Cardiac fibroblast (primary cell): ENCODE results near the gene NUP62.
"Not testable (repeated sequence)": the region's sequence is repeated elsewhere in the genome, so short reads cannot be mapped to it uniquely, and the experiment has no call there.

Experiments used
- DNase-seq, 2 donors: peaks; one replicate each; pipeline versions ENCODE4 v3.0.0 to v3.0.0-alpha.2; 2010; ENCODE audit warnings: low read depth in 2 of 2
- H3K4me3 ChIP-seq, 2 donors: replicated peaks in 1 of 2; 1 replicate in 1 of 2; 2 replicates in 1 of 2; pipeline ENCODE4 v1.5.1; 2011; ENCODE audit warnings: low read depth in 2 of 2, low read length in 2 of 2, mild to moderate bottlenecking in 2 of 2, moderate library complexity in 1 of 2
- TF ChIP-seq, protein P1 (sequence below): IDR thresholded peaks from one replicate; pipeline ENCODE4 v1.5.1; 2011; ENCODE audit warnings: low read depth, mild to moderate bottlenecking, low read length, inconsistent platforms

The NUP62 gene

GRCh38 chr19:49951806-49952478, 22.6 kb upstream of the NUP62 start:
- DNase-seq = no peak
- no peak overlapping the region for H3K4me3 ChIP-seq
- TF ChIP-seq, protein P1, sequence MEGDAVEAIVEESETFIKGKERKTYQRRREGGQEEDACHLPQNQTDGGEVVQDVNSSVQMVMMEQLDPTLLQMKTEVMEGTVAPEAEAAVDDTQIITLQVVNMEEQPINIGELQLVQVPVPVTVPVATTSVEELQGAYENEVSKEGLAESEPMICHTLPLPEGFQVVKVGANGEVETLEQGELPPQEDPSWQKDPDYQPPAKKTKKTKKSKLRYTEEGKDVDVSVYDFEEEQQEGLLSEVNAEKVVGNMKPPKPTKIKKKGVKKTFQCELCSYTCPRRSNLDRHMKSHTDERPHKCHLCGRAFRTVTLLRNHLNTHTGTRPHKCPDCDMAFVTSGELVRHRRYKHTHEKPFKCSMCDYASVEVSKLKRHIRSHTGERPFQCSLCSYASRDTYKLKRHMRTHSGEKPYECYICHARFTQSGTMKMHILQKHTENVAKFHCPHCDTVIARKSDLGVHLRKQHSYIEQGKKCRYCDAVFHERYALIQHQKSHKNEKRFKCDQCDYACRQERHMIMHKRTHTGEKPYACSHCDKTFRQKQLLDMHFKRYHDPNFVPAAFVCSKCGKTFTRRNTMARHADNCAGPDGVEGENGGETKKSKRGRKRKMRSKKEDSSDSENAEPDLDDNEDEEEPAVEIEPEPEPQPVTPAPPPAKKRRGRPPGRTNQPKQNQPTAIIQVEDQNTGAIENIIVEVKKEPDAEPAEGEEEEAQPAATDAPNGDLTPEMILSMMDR = no peak

DNA sequence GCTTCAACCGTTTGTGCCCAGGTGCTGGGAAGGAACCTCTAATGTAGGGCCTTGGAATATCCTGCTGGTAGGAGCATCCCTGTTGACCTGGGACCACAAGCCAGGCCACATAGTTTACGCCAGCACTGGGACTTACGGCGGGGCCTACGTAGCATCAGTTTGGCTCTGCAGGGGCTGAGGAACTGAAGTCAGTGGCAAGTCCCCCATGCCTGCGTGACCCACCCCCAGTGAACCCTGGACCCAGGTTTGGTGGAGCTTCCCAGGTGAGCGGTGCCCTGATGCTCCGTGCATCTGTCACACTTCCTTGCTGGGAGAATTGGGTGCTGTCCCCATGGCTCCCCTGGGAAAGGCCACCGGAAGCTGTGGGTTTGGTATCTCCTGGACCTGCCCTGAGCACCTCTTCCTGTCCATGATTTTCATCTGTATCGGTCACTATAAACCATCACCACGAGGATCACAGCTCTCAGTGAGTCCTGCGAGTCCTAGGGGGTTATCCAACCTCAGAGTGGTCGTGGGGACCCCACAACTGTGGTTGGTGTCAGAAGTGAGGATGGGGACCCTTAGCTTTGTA, 21.7 kb upstream of the NUP62 start:
- TF ChIP-seq, protein P1 = no peak
- no peak for DNase-seq
- no peak overlapping the region for H3K4me3 ChIP-seq

DNA sequence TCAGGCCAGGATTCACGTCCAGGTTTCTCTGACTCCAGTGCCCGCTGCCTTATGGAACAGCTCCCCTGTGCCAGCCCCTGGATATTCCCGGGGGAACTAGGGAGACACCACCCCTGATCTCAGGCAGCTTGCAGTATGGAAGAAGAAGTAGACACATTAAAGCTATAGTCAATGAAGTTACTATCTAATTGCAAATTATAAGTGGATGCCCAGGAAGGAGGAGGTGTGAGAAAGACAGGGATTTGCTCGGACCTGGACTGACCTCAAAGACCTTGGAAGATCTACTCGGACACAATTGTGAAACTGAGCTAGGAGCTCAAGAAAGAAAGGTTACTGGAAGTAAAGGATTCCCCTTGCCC, 21.3 kb upstream of the NUP62 start:
- TF ChIP-seq, protein P1 = no peak
- DNase-seq = no peak
- H3K4me3 ChIP-seq = no peak overlapping the region

DNA sequence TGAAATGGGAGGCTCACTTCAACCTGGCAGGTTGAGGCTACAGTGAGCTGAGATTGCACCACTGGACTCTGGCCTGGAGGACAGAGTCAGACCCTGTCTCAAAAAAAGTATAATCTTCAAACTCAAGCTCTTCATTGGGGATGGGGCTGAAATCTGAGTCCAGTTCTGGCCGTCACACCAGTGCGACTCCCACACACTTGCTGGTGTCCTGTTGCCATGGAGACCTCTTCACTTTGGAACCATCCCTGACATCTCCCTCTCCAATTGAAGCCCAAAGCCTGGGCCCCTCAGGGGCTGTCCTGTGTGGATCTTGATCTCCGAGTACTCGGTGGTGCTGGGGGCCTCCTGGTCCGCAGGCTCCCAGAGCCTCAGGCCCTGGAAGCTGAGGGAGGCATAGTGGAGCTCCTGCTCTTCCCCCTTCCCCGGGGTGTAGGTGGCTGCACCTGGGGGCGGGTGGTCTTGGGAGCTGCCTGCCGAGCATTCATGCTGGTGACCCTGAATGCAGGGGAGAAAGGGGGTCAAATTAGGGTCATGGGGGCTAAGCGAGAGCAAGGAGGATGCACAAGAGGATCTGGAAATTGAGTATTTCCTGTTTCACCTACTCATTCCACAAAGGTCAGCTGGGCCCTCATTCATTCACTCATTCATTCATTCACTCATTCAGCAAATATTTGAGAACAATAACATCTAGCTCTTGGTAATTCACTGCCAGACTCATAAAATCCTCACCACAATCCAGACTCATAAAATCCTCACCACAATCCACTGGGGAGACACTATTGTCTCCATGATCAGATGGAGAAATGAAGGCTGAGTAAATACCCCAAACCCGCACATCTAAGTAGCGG, 20.7 kb upstream of the NUP62 start:
- TF ChIP-seq, protein P1 = no peak
- no peak for DNase-seq
- no peak overlapping the region for H3K4me3 ChIP-seq

DNA sequence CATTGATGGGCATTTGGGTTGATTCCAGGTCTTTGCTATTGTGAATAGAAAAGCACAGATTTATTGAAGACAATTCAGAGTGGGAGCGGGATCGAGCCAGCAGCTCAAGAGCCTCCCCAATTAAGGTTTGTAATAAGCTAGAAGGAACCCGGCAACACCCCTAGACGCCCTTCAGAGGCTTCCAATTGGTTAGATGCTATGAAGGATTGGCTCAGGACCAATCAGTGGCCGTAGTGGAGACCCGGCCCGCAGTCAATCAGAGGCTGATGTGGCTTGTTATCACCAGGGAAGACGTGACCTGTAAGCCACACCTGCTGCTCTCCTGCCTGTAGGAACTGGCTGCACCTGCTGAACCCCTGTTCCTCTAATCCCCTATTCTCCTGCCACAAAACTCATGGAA, 17.1 kb upstream of the NUP62 start:
- TF ChIP-seq, protein P1 = no peak
- no peak overlapping the region for H3K4me3 ChIP-seq
- no peak for DNase-seq

GRCh38 chr19:49944567-49944966, 15.3 kb upstream of the NUP62 start:
- not testable (repeated sequence) for H3K4me3 ChIP-seq, DNase-seq

DNA sequence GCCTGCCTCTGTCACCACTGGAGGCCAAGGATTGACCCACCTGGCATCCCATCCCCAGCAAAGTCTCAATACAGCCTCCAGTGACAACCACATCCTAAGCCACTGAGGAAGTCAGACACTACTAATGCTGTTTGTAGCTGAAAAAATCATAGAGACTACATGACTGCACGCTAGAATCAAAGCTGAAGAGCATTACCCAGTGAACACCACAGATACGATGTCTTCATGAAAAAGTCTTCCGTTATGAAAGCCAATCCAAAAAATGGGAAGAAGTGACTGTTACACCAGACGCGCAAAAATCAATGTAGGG, 11.1 kb upstream of the NUP62 start:
- no peak overlapping the region for H3K4me3 ChIP-seq
- TF ChIP-seq, protein P1 = no peak
- DNase-seq = no peak
